Osteoblast (primary cell): Measurements from ENCODE around the gene FMO1. TPM values are rescaled to one million over a fixed set of nuclear protein-coding genes. Genes with fewer than 3 reads are reported as not detected.

ENCODE experiments used
- DNase-seq: peaks from one replicate; pipeline ENCODE4 v3.0.0; 2011; ENCODE audit warnings: low spot score, mixed read lengths; ENCODE audit not compliant: insufficient read length; ENCODE audit errors: missing footprints
- H2AFZ ChIP-seq: 2 replicates; pipeline ENCODE4 v1.6.0; 2011; ENCODE audit warnings: mild to moderate bottlenecking, low read length
- H3K27ac ChIP-seq: 2 replicates; pipeline ENCODE4 v1.5.1; 2011; ENCODE audit warnings: mild to moderate bottlenecking, low read depth, low read length, moderate library complexity
- H3K27me3 ChIP-seq: 2 replicates; pipeline ENCODE4 v1.6.0; 2012; ENCODE audit warnings: mild to moderate bottlenecking, control low read depth, inconsistent platforms, low read length, moderate library complexity; ENCODE audit not compliant: insufficient read depth
- H3K36me3 ChIP-seq: 2 replicates; pipeline ENCODE4 v1.5.1; 2011; ENCODE audit warnings: mild to moderate bottlenecking, low read length, control low read depth, moderate library complexity; ENCODE audit not compliant: insufficient read depth
- H3K4me1 ChIP-seq: 2 replicates; pipeline ENCODE4 v1.5.1; 2011; ENCODE audit warnings: mild to moderate bottlenecking, low read length, control low read depth, moderate library complexity; ENCODE audit not compliant: insufficient read depth
- H3K4me2 ChIP-seq: 2 replicates; pipeline ENCODE4 v1.6.0; 2011; ENCODE audit warnings: mild to moderate bottlenecking, low read length; ENCODE audit not compliant: insufficient read depth
- H3K4me3 ChIP-seq: fragments of 200-600 bp; sonication (generic); 3 replicates; pipeline ENCODE4 v1.5.1; 2012; ENCODE audit warnings: mild to moderate bottlenecking, low read length, inconsistent platforms; ENCODE audit not compliant: insufficient read depth
- H3K79me2 ChIP-seq: 2 replicates; pipeline ENCODE4 v1.6.0; 2012; ENCODE audit warnings: mild to moderate bottlenecking, low read length, control low read depth, inconsistent platforms; ENCODE audit not compliant: insufficient read depth
- H3K9me3 ChIP-seq: 2 replicates; pipeline ENCODE4 v1.5.1; 2011; ENCODE audit warnings: low read depth, low read length, control low read depth
- H4K20me1 ChIP-seq: 2 replicates; pipeline ENCODE4 v1.6.0; 2012; ENCODE audit warnings: mild to moderate bottlenecking, low read length, control low read depth; ENCODE audit not compliant: insufficient read depth
- total RNA-seq: library from RNA; depleted of rRNA; stranded (reverse); fragments of >200 nt; gene quantifications from 2 replicates; pipeline ENCODE4 v1.2.3, GENCODE V29; 2012
- TF ChIP-seq, protein P1 (sequence below): IDR thresholded peaks from 2 replicates; pipeline ENCODE4 v1.5.1; 2011; ENCODE audit warnings: mild to moderate bottlenecking, low read depth, low read length, moderate library complexity; ENCODE audit errors: extremely low read depth

FMO1 gene
- not detected in 2 replicates for total RNA-seq

- Histone ChIP-seq H3K36me3 (no peaks in the 10 kb centered on the region), H4K20me1 (no peaks in the 10 kb centered on the region), H3K27ac (no peak within 1 kb of the TSS), H3K79me2 (no peaks in the 10 kb centered on the region), H3K27me3 (no peaks in the 10 kb centered on the region), H2AFZ (no peak within 1 kb of the TSS), H3K9me3 (no peaks in the 10 kb centered on the region), H3K4me1 (no peaks in the 10 kb centered on the region), H3K4me3 (no peak within 1 kb of the TSS), H3K4me2 (no peak within 1 kb of the TSS)
- DNase-seq: no peak
- TF ChIP-seq, protein P1, sequence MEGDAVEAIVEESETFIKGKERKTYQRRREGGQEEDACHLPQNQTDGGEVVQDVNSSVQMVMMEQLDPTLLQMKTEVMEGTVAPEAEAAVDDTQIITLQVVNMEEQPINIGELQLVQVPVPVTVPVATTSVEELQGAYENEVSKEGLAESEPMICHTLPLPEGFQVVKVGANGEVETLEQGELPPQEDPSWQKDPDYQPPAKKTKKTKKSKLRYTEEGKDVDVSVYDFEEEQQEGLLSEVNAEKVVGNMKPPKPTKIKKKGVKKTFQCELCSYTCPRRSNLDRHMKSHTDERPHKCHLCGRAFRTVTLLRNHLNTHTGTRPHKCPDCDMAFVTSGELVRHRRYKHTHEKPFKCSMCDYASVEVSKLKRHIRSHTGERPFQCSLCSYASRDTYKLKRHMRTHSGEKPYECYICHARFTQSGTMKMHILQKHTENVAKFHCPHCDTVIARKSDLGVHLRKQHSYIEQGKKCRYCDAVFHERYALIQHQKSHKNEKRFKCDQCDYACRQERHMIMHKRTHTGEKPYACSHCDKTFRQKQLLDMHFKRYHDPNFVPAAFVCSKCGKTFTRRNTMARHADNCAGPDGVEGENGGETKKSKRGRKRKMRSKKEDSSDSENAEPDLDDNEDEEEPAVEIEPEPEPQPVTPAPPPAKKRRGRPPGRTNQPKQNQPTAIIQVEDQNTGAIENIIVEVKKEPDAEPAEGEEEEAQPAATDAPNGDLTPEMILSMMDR: no peak
Measured at GRCh38 chr1:171248302-171248701, at the start of gene FMO1. Gene FMO1, plus strand, starts transcription at chr1:171248494. Its CDS starts 9,594 bp downstream, at chr1:171258088.

DNA sequence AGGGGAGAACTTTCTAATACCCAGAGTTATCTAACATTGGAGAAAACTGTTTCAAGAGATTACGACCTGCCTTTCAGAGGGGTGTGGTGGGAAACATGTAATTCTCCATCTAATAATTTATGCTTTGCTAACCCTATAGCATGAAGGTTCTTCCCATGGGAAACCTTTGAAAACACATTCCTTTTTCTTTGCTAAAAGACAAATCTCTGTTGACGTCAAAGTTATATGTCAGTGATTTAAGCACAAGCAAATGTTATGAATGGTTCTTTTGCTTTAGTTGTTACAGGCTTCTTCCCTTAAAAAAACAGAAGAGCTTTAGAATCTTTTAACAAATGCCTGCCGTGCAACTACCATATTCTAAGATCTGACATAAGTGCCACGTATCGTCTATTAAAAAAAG lies 44.0 kb upstream of the FMO1 start:
- H3K27me3 ChIP-seq: no peaks in the 10 kb centered on the region
- DNase-seq: no peak
- no peaks in the 10 kb centered on the region for H3K9me3 ChIP-seq
- H3K27ac ChIP-seq: no peak overlapping the region
- no peak overlapping the region for H2AFZ ChIP-seq
- H3K4me1 ChIP-seq: no peaks in the 10 kb centered on the region
- no peak overlapping the region for H3K4me2 ChIP-seq
- H3K4me3 ChIP-seq: no peak overlapping the region
- H3K36me3 ChIP-seq: no peaks in the 10 kb centered on the region
- no peaks in the 10 kb centered on the region for H4K20me1 ChIP-seq
- TF ChIP-seq, protein P1: no peak
- H3K79me2 ChIP-seq: no peaks in the 10 kb centered on the region

DNA sequence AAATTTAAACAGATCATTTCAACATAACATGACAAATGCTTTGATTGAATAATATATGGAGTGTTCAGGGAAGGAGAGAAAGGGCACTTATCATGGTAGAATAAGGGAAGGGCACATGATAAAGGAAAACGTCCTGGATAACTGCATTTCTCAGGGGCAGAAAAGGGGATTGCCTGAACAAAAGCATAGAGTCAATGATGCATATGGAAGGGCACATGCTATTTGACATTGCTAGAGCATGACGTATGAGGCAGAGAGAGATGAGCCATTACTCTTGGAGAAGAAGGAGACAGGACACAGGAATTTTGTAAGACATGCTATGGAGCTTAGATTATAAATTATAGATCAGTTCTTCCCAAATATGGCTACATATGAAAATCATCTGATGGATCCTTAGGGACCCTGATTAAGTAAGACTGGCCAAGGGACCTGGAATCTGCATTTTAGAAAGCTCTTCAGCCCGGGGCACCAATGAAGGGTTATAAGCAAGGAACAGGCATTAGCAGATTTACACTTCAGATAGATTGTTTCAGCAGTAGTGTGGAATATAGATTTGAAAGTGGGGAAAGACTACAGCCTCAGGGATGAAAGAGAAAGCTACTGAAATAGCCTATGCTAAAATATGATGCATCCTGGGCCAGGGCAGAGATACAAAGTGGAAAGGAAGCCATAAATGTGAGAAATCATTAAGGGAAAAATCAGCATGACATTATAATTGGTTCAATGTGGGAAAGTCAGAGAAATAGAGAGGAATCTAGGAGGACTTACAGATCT lies 41.9 kb upstream of the FMO1 start:
- H4K20me1 ChIP-seq: no peaks in the 10 kb centered on the region
- H2AFZ ChIP-seq: no peak overlapping the region
- H3K36me3 ChIP-seq: no peaks in the 10 kb centered on the region
- DNase-seq: no peak
- H3K27me3 ChIP-seq: no peaks in the 10 kb centered on the region
- no peak overlapping the region for H3K4me3 ChIP-seq
- TF ChIP-seq, protein P1: no peak
- no peaks in the 10 kb centered on the region for H3K9me3 ChIP-seq
- no peak overlapping the region for H3K4me2 ChIP-seq
- H3K79me2 ChIP-seq: no peaks in the 10 kb centered on the region
- H3K27ac ChIP-seq: no peak overlapping the region
- no peaks in the 10 kb centered on the region for H3K4me1 ChIP-seq

DNA sequence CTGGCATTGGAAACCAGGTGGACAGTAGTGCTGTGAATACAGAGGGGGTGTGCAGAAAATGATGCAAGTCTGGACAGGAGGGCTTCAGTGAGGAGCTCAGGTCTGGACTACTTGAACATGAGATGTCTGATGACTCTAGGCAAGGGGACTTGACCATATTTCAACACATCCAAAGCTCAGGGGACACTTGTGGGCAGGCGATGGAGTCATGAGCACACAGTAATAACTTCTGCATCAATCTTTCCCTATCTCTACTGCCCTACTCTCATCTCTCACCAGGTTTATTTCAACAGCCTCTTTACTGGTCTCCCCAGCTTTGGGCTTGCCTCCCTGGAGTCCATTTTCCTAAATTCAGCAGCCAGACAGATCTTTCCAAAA lies 41.3 kb upstream of the FMO1 start:
- no peaks in the 10 kb centered on the region for H3K79me2 ChIP-seq
- TF ChIP-seq, protein P1: no peak
- H4K20me1 ChIP-seq: no peaks in the 10 kb centered on the region
- no peaks in the 10 kb centered on the region for H3K36me3 ChIP-seq
- H3K4me3 ChIP-seq: no peak overlapping the region
- no peaks in the 10 kb centered on the region for H3K4me1 ChIP-seq
- no peak overlapping the region for H3K4me2 ChIP-seq
- H3K27ac ChIP-seq: no peak overlapping the region
- no peak overlapping the region for H2AFZ ChIP-seq
- no peak for DNase-seq
- H3K9me3 ChIP-seq: no peaks in the 10 kb centered on the region
- no peaks in the 10 kb centered on the region for H3K27me3 ChIP-seq
